Measurements from ENCODE around the gene CLSTN3.

CLSTN3 gene

GRCh38 chr12:7188562-7189397 lies 58.6 kb downstream of the CLSTN3 start (continued):
- no peak for TF ChIP-seq ZNF837 (tag by site-specific recombination; IDR thresholded peaks at IDR 0.05)
- no peak; the same call in none of the 2 replicates for TF ChIP-seq SP7 (tag by site-specific recombination; IDR thresholded peaks at IDR 0.05)
- TF ChIP-seq ZNF362 (tag by site-specific recombination; IDR thresholded peaks at IDR 0.05): no peak
- peak; percentile 89 for TF ChIP-seq ZNF24 (tag by site-specific recombination; IDR thresholded peaks at IDR 0.05)
- TF ChIP-seq PRDM10 (tag by site-specific recombination; IDR thresholded peaks at IDR 0.05): 0 out of 2 replicates have a peak, but pooled peaks have one; percentile 42
- no peak for TF ChIP-seq YY1 (tag by site-specific recombination; IDR thresholded peaks at IDR 0.05)
- peak; percentile 88 for TF ChIP-seq ZNF335 (tag by site-specific recombination; conservative IDR thresholded peaks at IDR 0.05)
- peak; percentile 85 for TF ChIP-seq ZNF768 (tag by site-specific recombination; IDR thresholded peaks at IDR 0.05)
- 0 out of 2 replicates have a peak, but pooled peaks have one; percentile 33 for TF ChIP-seq SCRT2 (tag by site-specific recombination; IDR thresholded peaks at IDR 0.05)
- TF ChIP-seq ZNF629 (tag by site-specific recombination; IDR thresholded peaks at IDR 0.05): no peak
- TF ChIP-seq ZFHX2 (tag by site-specific recombination; conservative IDR thresholded peaks at IDR 0.05): peak; percentile 86

GRCh38 chr12:7189398-7190267 lies 59.5 kb downstream of the CLSTN3 start, which contains the start of gene PEX5:
Gene PEX5, plus strand, starts transcription at chr12:7189686. Its CDS starts 692 bp downstream, at chr12:7190378.
- Histone ChIP-seq H3K9me3 (ENCODE audit: control insufficient read depth, insufficient read depth, low read depth, low read length) (no peaks in the 10 kb centered on the region), H3K4me3 (ENCODE audit: low read depth, low read length) (peak within 1 kb of the TSS; percentile 76), H3K36me3 (ENCODE audit: control insufficient read depth in 2 of 2, insufficient read depth in 1 of 2, low read length in 2 of 2) (peaks cover 4 to 29% of the 10 kb centered on the region in 2 experiments), H3K4me1 (ENCODE audit: control insufficient read depth, insufficient read depth, low read length) (peaks cover 19% of the 10 kb centered on the region), H3K27ac (ENCODE audit: extremely low read depth, low read depth, low read length) (peak within 1 kb of the TSS; percentile 67; the same call in 1 of the 2 replicates)
- POLR2A ChIA-PET: interaction anchor here (1.0 to 1.1 kb wide), 4 partner anchors 27 to 500 kb away, joined by 3 read pairs; partner anchors contain the start of gene ZNF384
- CTCF ChIA-PET: interaction anchor here (0.6 to 4.6 kb wide), 11 partner anchors 13 to 252 kb away, joined by 3 to 27 read pairs (median 3); no protein-coding TSS in a partner anchor
- TF ChIP-seq ZNF341 (tag by site-specific recombination; IDR thresholded peaks at IDR 0.05; ENCODE audit: low read depth) (peak; percentile 84), ZBTB7A (tag by site-specific recombination; IDR thresholded peaks at IDR 0.05; ENCODE audit: low read depth) (0 out of 2 replicates have a peak, but pooled peaks have one; percentile 42), GLIS2 (tag by site-specific recombination; IDR thresholded peaks at IDR 0.05) (peak; percentile 86), ZNF692 (tag by site-specific recombination; IDR thresholded peaks at IDR 0.05) (peak; percentile 100), ZXDB (tag by site-specific recombination; IDR thresholded peaks at IDR 0.05) (peak; percentile 11; the same call in 1 of the 2 replicates), INSM2 (tag by site-specific recombination; IDR thresholded peaks at IDR 0.05) (0 out of 2 replicates have a peak, but pooled peaks have one; percentile 24), ZNF521 (tag by site-specific recombination; IDR thresholded peaks at IDR 0.05) (no peak), PATZ1 (tag by site-specific recombination; IDR thresholded peaks at IDR 0.05) (peak; percentile 68), ZNF76 (tag by site-specific recombination; IDR thresholded peaks at IDR 0.05; ENCODE audit: borderline replicate concordance, low read depth) (peak; percentile 70; the same call in 1 of the 2 replicates), GLI2 (tag by site-specific recombination; IDR thresholded peaks at IDR 0.05; ENCODE audit: borderline replicate concordance, low read depth) (no peak), ZBTB48 (tag by site-specific recombination; IDR thresholded peaks at IDR 0.05) (peak; percentile 70), ZFP69B (tag by site-specific recombination; IDR thresholded peaks at IDR 0.05) (peak; percentile 99), ZFP3 (tag by site-specific recombination; IDR thresholded peaks at IDR 0.05; ENCODE audit: low read depth) (no peak)

Data from HEK293 (cell line).